HG03064 (cell line): ENCODE results near the gene BATF3.

Source experiments
- ATAC-seq: cut with Tn5 transposase; IDR thresholded peaks from one replicate; pipeline ENCODE4 v1.9.1; 2021; ENCODE audit warnings: low read depth; ENCODE audit not compliant: unreplicated experiment

The BATF3 gene

GRCh38 chr1:212710566-212710965 lies 10.9 kb upstream of the BATF3 start:
- no peak for ATAC-seq

- ATAC-seq, result no peak
These were observed 4.4 kb upstream of the BATF3 start for GRCh38 chr1:212703991-212704564.

DNA sequence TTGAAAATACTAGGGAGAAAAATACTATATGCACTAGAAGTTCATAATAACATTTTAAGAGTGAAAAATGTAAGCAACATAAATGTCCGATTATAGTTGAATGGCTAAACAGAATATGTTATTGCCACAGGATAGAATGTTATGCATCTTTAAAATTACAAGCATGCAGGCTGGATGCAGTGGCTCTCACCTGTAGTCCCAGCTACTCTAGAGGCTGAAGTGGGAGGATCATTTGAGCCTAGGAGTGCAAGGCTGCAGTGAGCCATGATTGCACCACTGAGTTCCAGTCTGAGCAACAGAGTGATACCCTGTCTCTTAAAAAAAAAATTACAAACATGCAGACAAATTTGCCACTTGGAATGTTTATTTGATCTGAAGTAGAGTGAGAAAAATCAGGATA lies 3.0 kb upstream of the BATF3 start:
- no peak for ATAC-seq

DNA sequence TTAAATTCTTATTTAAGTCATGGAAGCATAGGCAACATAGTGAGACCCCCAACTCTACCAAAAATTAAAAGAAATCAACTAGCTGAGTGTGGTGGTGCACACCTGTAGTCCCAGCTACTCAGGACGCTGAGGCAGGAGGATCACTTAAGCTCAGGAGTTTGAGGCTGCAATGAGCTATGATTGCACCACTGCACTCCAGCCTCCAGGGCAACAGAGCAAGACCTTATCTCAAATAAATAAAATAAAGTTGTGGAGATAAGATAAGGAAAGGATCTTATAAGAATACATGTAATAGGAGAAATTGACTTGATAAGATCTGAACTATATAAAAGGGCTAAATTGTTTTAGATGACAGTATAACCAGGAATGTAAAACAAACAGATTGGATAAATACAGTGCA lies 2.3 kb upstream of the BATF3 start:
- no peak for ATAC-seq

DNA sequence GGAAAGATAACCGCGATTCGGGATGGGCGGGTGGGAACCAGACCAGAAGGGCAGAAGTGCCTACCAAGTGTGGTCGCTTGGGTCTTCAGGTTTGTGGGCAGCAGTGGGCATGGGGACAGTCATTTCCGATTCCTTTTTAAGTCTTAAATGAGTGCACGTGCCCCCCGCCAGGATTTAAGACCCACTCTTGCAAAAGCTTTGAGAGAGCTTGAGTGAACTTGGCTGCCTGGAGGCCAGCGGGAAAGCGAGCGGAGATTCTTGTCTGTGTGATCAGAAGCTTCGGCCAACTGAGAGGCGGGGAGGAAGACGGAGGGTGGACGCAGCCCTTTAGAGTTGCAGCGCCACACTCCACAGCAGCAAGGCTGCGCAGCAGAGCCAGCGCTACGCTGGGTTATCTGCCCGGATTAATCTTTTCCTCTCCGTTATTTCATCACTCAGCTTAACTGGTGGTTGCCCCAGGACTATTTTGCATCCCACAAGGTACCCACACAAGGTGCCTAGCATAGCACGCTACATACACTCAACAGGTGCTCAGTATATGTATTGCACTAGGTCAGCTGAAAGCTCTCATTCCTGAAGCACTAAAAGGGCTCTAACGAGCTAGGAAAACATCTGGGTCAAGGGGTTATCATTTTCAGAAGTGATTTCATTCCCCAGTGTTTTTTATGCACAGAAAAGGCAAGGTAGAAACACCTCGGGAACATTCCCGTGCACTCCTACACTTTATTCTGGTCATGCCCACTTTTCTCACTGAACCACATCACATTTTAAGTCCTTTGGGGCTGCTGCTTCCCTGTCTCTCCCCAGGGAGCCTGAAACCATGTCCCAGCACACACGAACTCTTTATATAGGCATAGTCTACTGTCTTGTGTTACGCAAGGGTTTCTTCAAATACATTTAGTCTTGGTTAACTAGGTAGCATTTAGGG lies 1.5 kb upstream of the BATF3 start:
- ATAC-seq, result no peak

GRCh38 chr1:212700223-212700891 lies 717 bp upstream of the BATF3 start:
- ATAC-seq, result no peak

GRCh38 chr1:212699104-212699624 lies 476 bp downstream of the BATF3 start:
- ATAC-seq, result peak; percentile 45

DNA sequence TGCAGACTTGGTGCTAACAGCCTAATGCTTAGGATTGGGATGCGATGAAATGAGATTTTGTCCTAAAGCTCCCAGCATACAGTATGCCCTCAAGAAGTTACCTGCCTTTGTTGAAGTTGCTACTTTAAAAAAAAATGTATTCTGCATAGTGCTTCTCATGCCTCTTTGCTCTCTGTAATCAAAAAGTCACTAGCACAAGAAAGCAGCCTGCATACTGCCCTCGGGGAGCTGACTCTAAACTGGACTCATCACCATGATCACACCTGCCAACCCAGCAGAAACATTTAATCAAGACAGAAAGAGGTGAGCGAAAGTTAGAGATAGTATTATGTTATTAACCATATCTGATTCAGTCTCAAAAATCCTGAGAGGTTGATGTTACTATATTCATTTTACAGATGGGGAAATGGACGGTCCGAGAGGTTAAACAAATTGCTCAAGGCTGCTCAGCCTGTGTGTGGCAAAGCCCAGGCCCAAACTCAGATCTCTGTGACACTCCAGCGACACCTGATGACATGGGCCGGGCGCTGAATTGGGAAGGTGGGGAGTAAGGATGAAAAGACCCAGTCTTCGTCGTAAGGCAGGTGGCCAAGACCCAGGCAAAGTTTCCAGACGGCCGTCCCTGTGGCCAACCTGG lies 1.1 kb downstream of the BATF3 start:
- no peak for ATAC-seq

GRCh38 chr1:212696721-212697331 lies 2.8 kb downstream of the BATF3 start:
- no peak for ATAC-seq

GRCh38 chr1:212692774-212693644 lies 6.6 kb downstream of the BATF3 start:
- ATAC-seq, result no peak

GRCh38 chr1:212691561-212692071 lies 8.0 kb downstream of the BATF3 start:
- no peak for ATAC-seq

GRCh38 chr1:212690816-212691403 lies 8.7 kb downstream of the BATF3 start:
- ATAC-seq, result no peak

GRCh38 chr1:212689758-212690529 lies 9.7 kb downstream of the BATF3 start:
- ATAC-seq, result no peak

DNA sequence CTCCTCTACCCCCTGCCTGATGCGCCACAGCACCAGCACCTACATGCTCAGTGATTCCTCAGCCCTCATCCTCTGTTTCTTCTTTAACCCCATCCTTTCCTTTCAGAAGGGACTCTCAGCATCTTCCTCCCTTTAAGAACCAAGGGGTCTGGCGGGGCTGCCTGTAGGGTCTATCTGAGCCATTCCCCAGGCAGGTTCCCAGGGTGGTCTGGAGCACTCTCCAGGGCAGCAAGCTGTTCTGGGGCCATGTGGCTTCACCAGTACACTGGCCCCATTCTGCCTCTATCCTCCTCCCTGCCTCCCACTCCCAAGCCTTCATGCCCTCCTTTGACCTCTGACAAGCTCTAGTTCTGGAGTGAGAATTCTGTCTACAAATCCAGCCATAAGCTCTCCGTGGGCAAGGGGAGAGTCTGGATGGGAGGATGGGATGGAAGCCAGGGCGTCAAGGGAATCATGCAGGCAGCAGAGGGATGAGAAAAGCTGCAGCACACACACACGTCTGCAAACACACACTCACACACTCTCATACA lies 10.4 kb downstream of the BATF3 start:
- no peak for ATAC-seq

GRCh38 chr1:212688341-212689047 lies 11.1 kb downstream of the BATF3 start:
- ATAC-seq, result no peak

GRCh38 chr1:212687811-212688210 lies 11.8 kb downstream of the BATF3 start:
- no peak for ATAC-seq

DNA sequence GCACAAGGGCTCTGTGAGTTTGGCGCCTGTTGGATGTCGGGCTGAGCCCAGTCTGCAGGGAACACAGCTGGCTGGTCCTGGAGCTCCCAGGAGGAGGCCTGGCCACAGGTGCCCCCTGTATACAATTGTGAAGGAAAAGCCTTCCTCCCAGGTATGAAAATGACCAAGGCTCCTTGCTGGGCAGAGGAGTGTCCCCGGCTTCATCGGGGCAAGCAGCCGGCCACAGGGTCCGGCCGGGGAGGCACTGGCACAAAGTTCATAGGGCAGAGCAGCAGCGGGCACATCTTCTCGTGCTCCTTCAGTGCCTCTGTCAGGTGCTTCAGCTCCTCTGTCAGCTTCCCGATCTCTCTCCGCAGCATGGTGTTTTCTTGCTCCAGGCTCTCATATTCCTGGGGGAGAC lies 13.0 kb downstream of the BATF3 start:
- no peak for ATAC-seq
